Germinal center (tissue), 1 donor: ENCODE measurements around the gene KATNAL1.

Experiments used
- DNase-seq: peaks from one replicate; pipeline ENCODE4 v3.0.0; 2012; ENCODE audit warnings: mixed read lengths, low spot score

The KATNAL1 gene

GRCh38 chr13:30307194-30307970, at the start of gene KATNAL1:
Gene KATNAL1 (minus strand): TSS chr13:30307551. CDS start chr13:30283777, 23,774 bp downstream.
- peak; percentile 79 for DNase-seq

- no peak for DNase-seq
Observed at GRCh38 chr13:30355839-30356238, 48.5 kb upstream of the KATNAL1 start.

GRCh38 chr13:30355384-30355699, 48.0 kb upstream of the KATNAL1 start:
- peak; percentile 78 for DNase-seq

GRCh38 chr13:30354493-30355383, 47.4 kb upstream of the KATNAL1 start:
- DNase-seq = no peak

- no peak for DNase-seq
Observed at GRCh38 chr13:30353471-30354215, 46.3 kb upstream of the KATNAL1 start.

- no peak for DNase-seq
Observed at GRCh38 chr13:30353060-30353459, 45.7 kb upstream of the KATNAL1 start.

- no peak for DNase-seq
Observed at GRCh38 chr13:30352121-30352520, 44.8 kb upstream of the KATNAL1 start.

GRCh38 chr13:30346789-30347167, 39.4 kb upstream of the KATNAL1 start:
- no peak for DNase-seq

- peak; percentile 41 for DNase-seq
Observed at GRCh38 chr13:30346153-30346788, 38.9 kb upstream of the KATNAL1 start.

- no peak for DNase-seq
Observed at GRCh38 chr13:30345426-30346100, 38.2 kb upstream of the KATNAL1 start.

- no peak for DNase-seq
Observed at GRCh38 chr13:30341815-30342570, 34.6 kb upstream of the KATNAL1 start.

GRCh38 chr13:30340331-30341250, 33.2 kb upstream of the KATNAL1 start:
- DNase-seq = no peak

- no peak for DNase-seq
Observed at GRCh38 chr13:30339738-30340330, 32.5 kb upstream of the KATNAL1 start.

- DNase-seq = no peak
Observed at GRCh38 chr13:30338952-30339351, 31.6 kb upstream of the KATNAL1 start.

GRCh38 chr13:30338331-30338851, 31.0 kb upstream of the KATNAL1 start:
- no peak for DNase-seq

- no peak for DNase-seq
Observed at GRCh38 chr13:30337061-30337610, 29.8 kb upstream of the KATNAL1 start.

GRCh38 chr13:30334663-30335386, 27.5 kb upstream of the KATNAL1 start:
- DNase-seq = no peak

- peak; percentile 40 for DNase-seq
Observed at GRCh38 chr13:30333616-30334015, 26.3 kb upstream of the KATNAL1 start.
